Measurements from ENCODE around the gene ADGRV1. TPM values are rescaled to one million over a fixed set of nuclear protein-coding genes. Genes with fewer than 3 reads are reported as not detected.

Gene ADGRV1
- total RNA-seq, 1 donor from 2014 or later: 10.0 TPM

DNA sequence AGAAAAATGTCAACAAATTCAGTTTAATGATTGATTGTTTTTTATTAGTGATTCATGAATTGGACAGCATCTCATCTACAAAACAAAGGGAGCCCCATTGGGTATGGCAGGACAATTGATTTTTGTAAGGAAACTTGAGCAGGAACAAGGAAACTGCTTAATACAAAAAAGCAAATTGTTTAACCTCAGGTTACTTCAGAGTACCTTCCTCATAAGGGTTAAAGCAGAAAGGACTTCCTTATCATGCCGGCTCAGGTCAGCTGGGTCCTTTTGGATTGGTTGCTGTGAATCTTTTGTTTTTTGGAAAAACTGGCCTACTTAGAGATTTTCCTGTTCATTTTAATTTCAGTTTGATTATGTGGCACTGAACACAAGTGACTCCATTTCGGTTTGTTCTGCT, 612.7 kb downstream of the ADGRV1 start:
- TF ChIP-seq EZH2 (IDR thresholded peaks at IDR 0.05; ENCODE audit: insufficient read depth, low read length): no peak
- TF ChIP-seq, protein P1, sequence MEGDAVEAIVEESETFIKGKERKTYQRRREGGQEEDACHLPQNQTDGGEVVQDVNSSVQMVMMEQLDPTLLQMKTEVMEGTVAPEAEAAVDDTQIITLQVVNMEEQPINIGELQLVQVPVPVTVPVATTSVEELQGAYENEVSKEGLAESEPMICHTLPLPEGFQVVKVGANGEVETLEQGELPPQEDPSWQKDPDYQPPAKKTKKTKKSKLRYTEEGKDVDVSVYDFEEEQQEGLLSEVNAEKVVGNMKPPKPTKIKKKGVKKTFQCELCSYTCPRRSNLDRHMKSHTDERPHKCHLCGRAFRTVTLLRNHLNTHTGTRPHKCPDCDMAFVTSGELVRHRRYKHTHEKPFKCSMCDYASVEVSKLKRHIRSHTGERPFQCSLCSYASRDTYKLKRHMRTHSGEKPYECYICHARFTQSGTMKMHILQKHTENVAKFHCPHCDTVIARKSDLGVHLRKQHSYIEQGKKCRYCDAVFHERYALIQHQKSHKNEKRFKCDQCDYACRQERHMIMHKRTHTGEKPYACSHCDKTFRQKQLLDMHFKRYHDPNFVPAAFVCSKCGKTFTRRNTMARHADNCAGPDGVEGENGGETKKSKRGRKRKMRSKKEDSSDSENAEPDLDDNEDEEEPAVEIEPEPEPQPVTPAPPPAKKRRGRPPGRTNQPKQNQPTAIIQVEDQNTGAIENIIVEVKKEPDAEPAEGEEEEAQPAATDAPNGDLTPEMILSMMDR (IDR thresholded peaks at IDR 0.05; ENCODE audit: insufficient read depth, low read depth, low read length): no peak
- H3K4me3 Mint-ChIP-seq (ENCODE audit: unreplicated experiment): no peak overlapping the region
- Histone ChIP-seq H3K4me3 (ENCODE audit: insufficient read depth, low read depth, low read length) (no peak overlapping the region), H3K4me2 (ENCODE audit: low read length) (no peak overlapping the region), H3K4me1 (ENCODE audit: insufficient read depth, low read length) (peaks cover 2% of the 10 kb centered on the region), H3K9me3 (ENCODE audit: insufficient read depth, low read depth, low read length) (no peaks in the 10 kb centered on the region), H3K27ac (ENCODE audit: low read depth, low read length) (no peak overlapping the region), H2AFZ (ENCODE audit: low read depth, low read length) (no peak overlapping the region), H3K9ac (ENCODE audit: low read length) (no peak overlapping the region), H4K20me1 (ENCODE audit: insufficient read depth, low read length) (no peaks in the 10 kb centered on the region), H3K79me2 (ENCODE audit: insufficient read depth, low read length) (no peaks in the 10 kb centered on the region), H3K27me3 (ENCODE audit: insufficient read depth, low read length) (no peaks in the 10 kb centered on the region), H3K36me3 (ENCODE audit: insufficient read depth, low read length) (no peaks in the 10 kb centered on the region)
- no peak for DNase-seq (ENCODE audit: low read depth)
- no peaks in the 10 kb centered on the region for H3K27me3 Mint-ChIP-seq (ENCODE audit: low read depth, unreplicated experiment)
- FAIRE-seq: no peak
- H3K27ac Mint-ChIP-seq (ENCODE audit: unreplicated experiment): no peak overlapping the region
- H3K9me3 Mint-ChIP-seq (ENCODE audit: unreplicated experiment): no peaks in the 10 kb centered on the region
- H3K36me3 Mint-ChIP-seq (ENCODE audit: low read depth, unreplicated experiment): no peaks in the 10 kb centered on the region
- peaks cover 18% of the 10 kb centered on the region for H3K4me1 Mint-ChIP-seq (ENCODE audit: low read depth, unreplicated experiment)

DNA sequence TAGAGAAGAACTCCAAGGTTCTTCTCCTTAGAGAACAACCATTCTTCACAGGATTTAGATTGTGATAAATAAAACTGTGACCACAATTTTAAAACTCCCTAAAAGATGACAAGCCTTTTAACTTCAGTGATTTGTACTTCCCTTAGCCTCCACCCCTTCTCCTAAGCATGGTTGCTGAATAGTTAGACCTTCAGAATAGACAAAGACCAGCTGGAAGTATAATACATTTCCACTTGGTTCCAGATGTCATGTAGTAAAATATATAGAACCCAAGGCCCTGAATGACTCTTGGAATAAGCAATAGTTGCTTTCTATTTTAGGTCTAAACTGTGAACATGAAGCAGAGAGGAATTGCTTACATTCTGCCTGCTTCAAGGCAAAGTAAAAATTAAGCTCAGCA, 615.8 kb downstream of the ADGRV1 start:
- Histone ChIP-seq H3K27me3 (ENCODE audit: insufficient read depth, low read length) (no peaks in the 10 kb centered on the region), H3K79me2 (ENCODE audit: insufficient read depth, low read length) (no peaks in the 10 kb centered on the region), H3K27ac (ENCODE audit: low read depth, low read length) (no peak overlapping the region), H3K9me3 (ENCODE audit: insufficient read depth, low read depth, low read length) (no peaks in the 10 kb centered on the region), H3K4me2 (ENCODE audit: low read length) (no peak overlapping the region), H4K20me1 (ENCODE audit: insufficient read depth, low read length) (no peaks in the 10 kb centered on the region), H3K9ac (ENCODE audit: low read length) (no peak overlapping the region), H3K4me3 (ENCODE audit: insufficient read depth, low read depth, low read length) (no peak overlapping the region), H3K4me1 (ENCODE audit: insufficient read depth, low read length) (no peaks in the 10 kb centered on the region), H2AFZ (ENCODE audit: low read depth, low read length) (no peak overlapping the region), H3K36me3 (ENCODE audit: insufficient read depth, low read length) (no peaks in the 10 kb centered on the region)
- H3K4me3 Mint-ChIP-seq (ENCODE audit: unreplicated experiment): no peak overlapping the region
- H3K9me3 Mint-ChIP-seq (ENCODE audit: unreplicated experiment): no peaks in the 10 kb centered on the region
- no peaks in the 10 kb centered on the region for H3K36me3 Mint-ChIP-seq (ENCODE audit: low read depth, unreplicated experiment)
- no peaks in the 10 kb centered on the region for H3K27me3 Mint-ChIP-seq (ENCODE audit: low read depth, unreplicated experiment)
- H3K4me1 Mint-ChIP-seq (ENCODE audit: low read depth, unreplicated experiment): peaks cover 31% of the 10 kb centered on the region
- DNase-seq (ENCODE audit: low read depth) (no peak), FAIRE-seq (no peak)
- no peak for TF ChIP-seq EZH2 (IDR thresholded peaks at IDR 0.05; ENCODE audit: insufficient read depth, low read length)
- TF ChIP-seq, protein P1 (IDR thresholded peaks at IDR 0.05; ENCODE audit: insufficient read depth, low read depth, low read length): no peak
- H3K27ac Mint-ChIP-seq (ENCODE audit: unreplicated experiment): no peak overlapping the region

DNA sequence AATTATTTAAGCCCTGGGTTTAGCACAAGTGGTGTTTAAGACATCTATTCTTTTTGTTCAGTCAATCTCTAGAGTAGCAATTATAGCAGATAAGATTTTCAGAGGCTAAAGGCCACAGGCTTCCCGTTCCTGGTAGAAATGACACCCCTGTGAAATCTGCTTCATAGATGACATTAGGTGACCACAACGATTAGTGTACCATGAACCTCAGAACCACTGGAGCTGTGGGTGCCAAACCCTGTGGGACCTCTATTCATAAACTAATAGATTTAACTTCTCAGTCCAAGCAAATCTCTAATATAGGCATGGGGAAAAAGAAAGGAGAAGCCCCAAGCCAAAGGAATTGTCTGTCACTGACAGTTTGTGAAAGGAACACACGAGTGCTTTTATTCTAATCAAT, 617.1 kb downstream of the ADGRV1 start:
- H3K4me2 ChIP-seq (ENCODE audit: low read length): no peak overlapping the region
- H3K27me3 ChIP-seq (ENCODE audit: insufficient read depth, low read length): no peaks in the 10 kb centered on the region
- peak; percentile 13 for DNase-seq (ENCODE audit: low read depth)
- no peaks in the 10 kb centered on the region for H3K4me1 ChIP-seq (ENCODE audit: insufficient read depth, low read length)
- H3K27ac ChIP-seq (ENCODE audit: low read depth, low read length): no peak overlapping the region
- H3K9me3 ChIP-seq (ENCODE audit: insufficient read depth, low read depth, low read length): no peaks in the 10 kb centered on the region
- no peak for FAIRE-seq
- Mint-ChIP-seq H3K9me3 (ENCODE audit: unreplicated experiment) (no peaks in the 10 kb centered on the region), H3K27ac (ENCODE audit: unreplicated experiment) (peak overlapping the region; percentile 87), H3K27me3 (ENCODE audit: low read depth, unreplicated experiment) (no peaks in the 10 kb centered on the region), H3K4me1 (ENCODE audit: low read depth, unreplicated experiment) (peaks cover 26% of the 10 kb centered on the region), H3K4me3 (ENCODE audit: unreplicated experiment) (no peak overlapping the region), H3K36me3 (ENCODE audit: low read depth, unreplicated experiment) (no peaks in the 10 kb centered on the region)
- TF ChIP-seq, protein P1 (IDR thresholded peaks at IDR 0.05; ENCODE audit: insufficient read depth, low read depth, low read length): no peak
- TF ChIP-seq EZH2 (IDR thresholded peaks at IDR 0.05; ENCODE audit: insufficient read depth, low read length): no peak
- H4K20me1 ChIP-seq (ENCODE audit: insufficient read depth, low read length): no peaks in the 10 kb centered on the region
- H3K9ac ChIP-seq (ENCODE audit: low read length): no peak overlapping the region
- H3K79me2 ChIP-seq (ENCODE audit: insufficient read depth, low read length): no peaks in the 10 kb centered on the region
- H3K4me3 ChIP-seq (ENCODE audit: insufficient read depth, low read depth, low read length): no peak overlapping the region
- no peaks in the 10 kb centered on the region for H3K36me3 ChIP-seq (ENCODE audit: insufficient read depth, low read length)
- peak overlapping the region; percentile 15 for H2AFZ ChIP-seq (ENCODE audit: low read depth, low read length)
